CD4-positive, alpha-beta T cell treated with Interleukin-15 for 4 hours (primary cell): ENCODE data around the gene NUSAP1.
"Not testable (repeated sequence)": the region's sequence is repeated elsewhere in the genome, so short reads cannot be mapped to it uniquely, and the experiment has no call there.

Experiments
- DNase-seq: peaks from one replicate; pipeline ENCODE4 v3.0.0-alpha.2; 2020; ENCODE audit warnings: low spot score

Gene NUSAP1

DNA sequence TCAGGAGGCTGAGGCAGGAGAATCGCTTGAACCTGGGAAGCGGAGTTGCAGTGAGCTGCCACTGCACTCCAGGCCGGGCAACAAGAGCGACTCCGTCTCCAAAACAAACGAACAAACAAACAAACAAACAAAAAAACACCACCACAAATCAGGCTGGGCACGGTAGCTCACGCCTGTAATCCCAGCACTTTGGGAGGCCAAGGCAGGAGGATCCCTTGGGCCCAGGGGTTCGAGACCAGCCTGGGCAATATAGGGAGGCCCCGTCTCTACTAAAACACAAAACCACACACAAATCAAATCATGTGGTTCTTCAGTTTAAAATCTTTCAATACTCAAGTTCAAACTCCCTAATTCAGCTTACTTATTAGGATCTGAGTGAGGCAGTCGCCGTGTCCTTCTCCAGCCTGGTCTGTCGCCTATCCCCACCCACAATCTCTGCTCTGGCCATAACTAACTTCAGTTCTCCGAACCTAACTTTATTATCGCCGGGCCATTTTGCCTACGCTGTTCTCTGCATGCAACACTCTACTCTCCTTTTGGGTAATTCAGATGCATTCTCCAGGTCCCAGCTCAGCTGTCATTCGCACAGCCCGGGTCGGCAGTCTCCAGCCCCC is 83.6 kb downstream of the NUSAP1 start:
- DNase-seq: no peak

DNA sequence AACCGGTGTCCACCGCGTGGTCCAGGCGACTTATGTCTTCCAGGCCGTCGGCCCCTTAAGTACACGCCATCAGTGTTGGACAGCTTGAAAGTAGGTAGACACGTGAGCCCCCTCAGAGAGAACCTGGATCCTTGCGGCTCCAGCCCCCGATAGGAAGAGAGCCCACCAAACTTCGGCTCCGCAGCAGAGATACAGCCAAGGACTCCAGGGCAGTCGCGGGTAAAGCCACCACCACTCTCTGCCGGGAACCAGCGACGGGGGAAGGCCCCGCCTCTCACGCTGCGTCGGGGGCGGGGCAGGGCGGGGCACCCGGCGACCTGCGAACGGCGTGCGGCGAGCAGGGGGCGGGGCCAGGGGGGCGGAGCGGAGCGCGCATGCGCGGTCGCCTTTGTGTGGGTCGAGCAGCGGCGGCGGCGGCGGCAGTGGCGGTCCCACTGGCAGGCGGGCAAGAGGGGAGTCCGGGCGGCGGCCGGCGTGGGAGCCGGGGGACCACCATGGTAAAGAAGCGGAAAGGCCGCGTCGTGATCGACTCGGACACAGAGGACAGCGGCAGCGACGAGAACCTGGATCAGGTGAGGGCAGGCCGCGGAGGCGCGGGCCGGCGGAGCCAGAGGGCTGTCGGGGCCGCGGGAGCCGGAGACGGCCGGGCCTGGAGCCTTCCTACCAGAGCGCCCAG is 84.2 kb downstream of the NUSAP1 start, which contains the start of gene RTF1:
RTF1 (plus strand) TSS at position 354 of the 676 bp plus-strand sequence; CDS start at position 375, 21 bp downstream.
- peak; percentile 96 for DNase-seq

DNA sequence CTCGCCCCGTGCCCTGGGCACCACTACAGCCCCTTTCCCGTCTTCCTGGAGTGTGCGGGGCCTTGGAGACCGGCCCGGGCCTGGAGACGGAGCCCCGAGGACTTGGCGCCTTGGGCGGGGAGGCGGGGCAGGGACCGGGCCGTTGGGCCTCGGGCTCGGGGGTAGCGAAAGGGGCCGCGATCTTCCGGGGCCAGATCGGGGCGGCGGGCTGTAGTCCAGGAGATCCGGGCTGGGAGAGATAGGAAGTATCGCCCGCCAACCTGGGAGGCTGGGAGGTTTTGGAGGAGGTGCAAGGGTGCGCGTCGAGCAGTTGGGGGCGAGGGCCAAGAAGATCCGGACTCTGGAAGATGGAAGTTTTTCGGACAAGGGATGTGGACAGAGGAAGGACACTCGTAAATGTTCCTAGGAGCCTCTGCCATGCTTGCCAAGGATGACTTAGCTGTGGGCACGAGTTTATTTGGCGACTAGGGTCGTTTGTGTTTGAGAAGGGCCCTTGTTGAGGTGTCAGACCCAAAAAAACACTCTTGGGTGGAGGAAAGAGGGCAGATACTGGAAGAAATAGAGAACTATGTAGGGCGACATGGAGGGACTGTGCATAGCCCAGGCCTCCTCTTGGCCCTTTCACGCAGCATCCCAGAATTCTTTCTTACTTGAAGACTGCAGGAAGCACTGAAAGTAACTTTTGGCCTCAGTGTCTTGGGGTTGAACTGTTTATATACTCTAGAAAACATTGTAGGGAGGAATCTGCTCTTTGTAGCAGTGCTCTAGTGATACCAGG is 84.9 kb downstream of the NUSAP1 start:
- no peak for DNase-seq

DNA sequence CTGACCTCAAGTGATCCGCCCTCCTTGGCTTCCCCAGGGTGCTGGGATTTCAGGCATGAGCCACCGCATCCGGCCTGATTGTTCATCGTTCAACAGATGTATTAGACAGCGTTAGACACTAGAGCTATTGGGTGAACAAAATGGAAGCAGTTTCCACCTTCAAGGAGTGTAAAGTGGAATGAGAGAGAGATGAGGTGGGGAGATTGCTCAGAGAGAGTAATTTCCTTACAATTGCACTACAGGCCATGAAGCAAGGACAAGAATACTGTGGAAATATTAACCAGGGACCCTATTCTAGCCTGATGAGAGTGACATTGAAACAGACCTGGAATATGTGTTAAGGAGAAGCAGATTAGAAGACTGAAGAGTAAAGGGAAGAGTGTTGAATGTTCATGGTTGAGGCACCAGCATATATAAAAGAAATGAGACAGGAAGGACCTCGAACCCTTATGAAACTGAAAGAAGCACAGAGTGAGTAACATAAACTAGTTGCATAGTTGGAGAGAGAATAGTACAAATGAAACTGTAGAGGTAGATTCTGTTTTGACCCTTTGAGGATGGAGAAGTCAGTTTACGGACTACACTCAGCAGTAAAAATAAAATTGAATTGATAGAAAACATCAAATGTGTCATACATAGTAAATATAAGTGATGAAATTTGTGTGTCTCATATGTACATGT is 91.4 kb downstream of the NUSAP1 start:
- no peak for DNase-seq

DNA sequence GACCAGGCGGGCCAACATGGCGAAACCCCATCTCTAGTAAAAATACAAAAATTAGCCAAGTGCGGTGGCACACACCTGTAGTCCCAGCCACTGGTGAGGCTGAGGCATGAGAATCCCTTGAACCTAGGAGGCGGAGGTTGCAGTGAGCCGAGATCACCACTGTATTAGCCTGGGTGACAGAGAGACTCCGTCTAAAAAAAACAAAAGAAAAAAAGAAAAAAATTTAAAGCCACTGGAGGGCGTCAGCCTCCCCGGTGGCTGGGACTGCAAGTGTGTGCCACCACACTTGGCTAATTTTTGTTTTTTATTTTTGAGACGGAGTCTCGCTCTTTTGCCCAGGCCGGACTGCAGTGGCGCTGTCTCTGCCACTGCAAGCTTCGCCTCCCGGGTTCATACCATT is 92.1 kb downstream of the NUSAP1 start:
- DNase-seq: no peak

DNA sequence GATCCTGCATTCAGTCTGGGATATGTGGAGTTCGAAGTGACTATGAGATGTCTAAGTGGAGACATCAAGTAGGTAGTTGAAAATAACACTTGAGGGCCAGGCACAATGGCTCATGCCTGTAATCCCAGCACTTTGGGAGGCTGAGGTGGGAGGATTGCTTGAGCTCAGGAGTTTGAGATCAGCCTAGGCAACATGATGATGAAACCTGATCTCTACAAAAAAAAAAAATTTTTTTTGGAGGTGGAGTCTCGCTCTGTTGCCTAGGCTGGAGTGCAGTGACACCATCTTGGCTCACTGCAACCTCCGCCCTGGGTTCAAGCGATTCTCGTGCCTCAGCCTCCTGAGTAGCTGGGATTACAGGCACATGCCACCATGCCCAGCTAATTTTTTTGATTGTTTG is 93.2 kb downstream of the NUSAP1 start:
- DNase-seq: not testable (repeated sequence)

DNA sequence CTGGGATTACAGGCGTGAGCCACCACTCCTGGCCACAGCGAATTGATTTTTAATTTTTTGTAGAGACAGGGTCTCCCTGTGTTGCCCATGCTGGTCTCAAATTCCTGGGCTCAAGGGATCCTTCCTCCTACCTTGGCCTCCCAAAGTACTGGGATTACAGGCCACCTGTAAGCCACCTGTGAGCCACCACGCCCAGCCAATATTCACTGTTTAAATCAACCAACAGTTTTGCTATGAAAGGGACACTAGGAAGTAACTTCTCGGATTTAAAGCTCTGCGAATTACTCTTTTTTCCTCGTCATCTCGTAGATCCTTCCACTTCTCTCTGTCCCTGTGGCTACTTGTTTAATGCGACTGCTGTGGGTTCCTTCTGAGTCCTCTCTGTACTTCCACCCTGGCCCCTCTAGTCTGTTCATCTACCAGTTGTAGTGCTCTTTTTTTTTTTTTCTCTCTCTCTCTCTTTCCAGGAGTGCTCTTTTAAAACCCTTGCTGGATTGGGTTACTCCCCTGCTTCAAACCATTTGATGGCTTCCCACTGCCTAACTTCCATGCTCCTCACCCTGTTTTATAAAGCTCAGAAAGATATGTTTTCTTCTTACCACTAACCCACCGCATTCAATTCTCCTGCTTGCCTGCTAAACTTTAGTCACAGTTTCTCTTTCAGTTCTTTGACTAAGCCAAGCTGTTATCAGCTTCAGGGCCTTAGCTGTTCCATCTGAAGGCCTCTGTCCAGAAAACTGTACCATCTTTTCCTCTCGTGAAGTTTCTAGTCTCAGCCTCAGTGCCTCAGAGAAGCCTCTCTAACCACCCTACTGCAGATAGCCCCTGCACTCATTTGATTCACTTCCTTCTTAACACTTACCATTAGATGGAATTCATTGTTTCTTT is 96.6 kb downstream of the NUSAP1 start:
- no peak for DNase-seq
